ENCODE data around the gene CRB1.
A peak's percentile ranks its signal among the peaks of the same experiment; 100 is the strongest.

The CRB1 gene

GRCh38 chr1:197351821-197352440 is 83.9 kb downstream of the CRB1 start:
- no peak for DNase-seq

GRCh38 chr1:197355248-197355995 is 87.4 kb downstream of the CRB1 start:
- DNase-seq: no peak

- peak; percentile 35 for DNase-seq
Measured at GRCh38 chr1:197356723-197357533, 88.9 kb downstream of the CRB1 start.

GRCh38 chr1:197358959-197359358 is 90.9 kb downstream of the CRB1 start:
- DNase-seq: no peak

- no peak for DNase-seq
Measured at GRCh38 chr1:197360068-197360467, 92.0 kb downstream of the CRB1 start.

- no peak for DNase-seq
Measured at GRCh38 chr1:197362871-197363270, 94.8 kb downstream of the CRB1 start.

GRCh38 chr1:197363855-197364254 is 95.8 kb downstream of the CRB1 start:
- DNase-seq: no peak

GRCh38 chr1:197366996-197367395 is 98.9 kb downstream of the CRB1 start:
- DNase-seq: no peak

GRCh38 chr1:197367627-197368026 is 99.6 kb downstream of the CRB1 start:
- DNase-seq: no peak

GRCh38 chr1:197374428-197374827 is 106.4 kb downstream of the CRB1 start:
- DNase-seq: no peak

GRCh38 chr1:197384471-197384870 is 116.4 kb downstream of the CRB1 start:
- DNase-seq: no peak

- no peak for DNase-seq
Measured at GRCh38 chr1:197388801-197389200, 120.7 kb downstream of the CRB1 start.

- no peak for DNase-seq
Measured at GRCh38 chr1:197390856-197391255, 122.8 kb downstream of the CRB1 start.

- DNase-seq: peak; percentile 62
Measured at GRCh38 chr1:197391303-197392226, 123.5 kb downstream of the CRB1 start.

- DNase-seq: no peak
Measured at GRCh38 chr1:197392541-197392940, 124.5 kb downstream of the CRB1 start.

- DNase-seq: peak; percentile 7
Measured at GRCh38 chr1:197393105-197393504, 125.1 kb downstream of the CRB1 start.

GRCh38 chr1:197393772-197394171 is 125.7 kb downstream of the CRB1 start:
- DNase-seq: no peak

- no peak for DNase-seq
Measured at GRCh38 chr1:197394831-197395608, 127.0 kb downstream of the CRB1 start.

- DNase-seq: no peak
Measured at GRCh38 chr1:197397895-197398294, 129.8 kb downstream of the CRB1 start.

- peak; percentile 65 for DNase-seq
Measured at GRCh38 chr1:197399755-197400521, 131.9 kb downstream of the CRB1 start.

GRCh38 chr1:197400522-197400902 is 132.5 kb downstream of the CRB1 start:
- DNase-seq: no peak

Data from CD4-positive, alpha-beta T cell treated with Interleukin-17A for 1 hour (primary cell).